ENCODE results near the gene ANGPTL4. TPM values are rescaled to one million over a fixed set of nuclear protein-coding genes. Genes with fewer than 3 reads are reported as not detected.

The ANGPTL4 gene
- total and polyA plus RNA-seq, 2 donors (not counting 1 experiment from before 2014, with no cell fraction given), result not detected

DNA sequence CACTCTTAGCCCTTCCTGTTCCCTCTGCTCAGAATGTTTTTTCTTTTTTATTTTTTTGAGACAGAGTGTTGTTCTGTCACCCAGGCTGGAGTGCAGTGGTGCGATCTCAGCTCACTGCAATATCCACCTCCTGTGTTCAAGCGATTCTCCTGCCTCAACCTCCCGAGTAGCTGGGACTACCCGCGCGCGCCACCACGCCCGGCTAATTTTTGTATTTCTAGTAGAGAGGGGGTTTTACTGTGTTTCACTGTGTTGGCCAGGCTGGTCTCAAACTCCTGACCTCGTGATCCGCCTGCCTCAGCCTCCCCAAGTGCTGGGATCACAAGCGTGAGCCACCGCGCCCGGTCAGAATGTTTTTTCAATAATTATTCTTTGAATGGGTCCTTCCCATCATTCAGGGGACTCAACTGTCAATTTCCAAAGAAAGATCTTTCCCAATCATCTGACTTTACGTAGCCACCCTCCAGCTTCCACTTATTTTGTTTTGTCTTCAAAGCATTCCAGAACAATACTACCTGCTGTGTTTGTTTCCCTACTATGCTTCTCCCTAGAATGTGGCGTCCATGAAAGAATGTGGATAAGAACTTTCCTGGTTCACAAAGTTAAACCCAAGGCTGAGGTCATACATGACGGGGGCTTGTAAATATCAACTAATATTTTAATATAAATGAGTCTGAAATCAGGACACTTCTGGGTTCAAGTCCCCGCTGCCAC is 44.0 kb upstream of the ANGPTL4 start:
- Mint-ChIP-seq H3K27ac (peak overlapping the region; percentile 91), H3K4me1 (peaks cover 42% of the 10 kb centered on the region), H3K9me3 (ENCODE audit: insufficient read depth) (no peaks in the 10 kb centered on the region), H3K27me3 (no peaks in the 10 kb centered on the region), H3K4me3 (peak overlapping the region; percentile 92)
- H3K4me3 ChIP-seq (ENCODE audit: control extremely low read depth in 1 of 5, extremely low read depth in 1 of 5, insufficient read depth in 1 of 5, low read depth in 2 of 5, low read length in 4 of 5), result peak overlapping the region in 4 of 5 experiments; percentile 80 to 99 (median 98)
- H3K27me3 ChIP-seq (replicated peaks in 1 of 4; ENCODE audit: control extremely low read depth in 1 of 4, control insufficient read depth in 3 of 4, insufficient read depth in 4 of 4, low read length in 3 of 4), result no peaks in the 10 kb centered on the region
- DNase-seq (no peak), ATAC-seq (ENCODE audit: low read depth) (no peak)
- H3K9me3 ChIP-seq (ENCODE audit: control extremely low read depth in 1 of 3, control insufficient read depth in 2 of 3, insufficient read depth in 1 of 3, low read length in 2 of 3), result no peaks in the 10 kb centered on the region
- peak overlapping the region; percentile 98 for H3K9ac ChIP-seq (ENCODE audit: low read length)
- peak overlapping the region in 1 of 2 donors; percentile 92 for H3K27ac ChIP-seq (ENCODE audit: low read length in 2 of 2)
- intact Hi-C loops (cut with micrococcal nuclease), result no loop called here
- peaks cover 18 to 37% of the 10 kb centered on the region in 2 donors for H3K4me1 ChIP-seq (ENCODE audit: control insufficient read depth in 2 of 2, insufficient read depth in 2 of 2, low read length in 2 of 2)
- H3K4me2 ChIP-seq (replicated peaks; ENCODE audit: low read depth, low read length, poor library complexity, severe bottlenecking), result peak overlapping the region; percentile 90
- H3K79me2 ChIP-seq (ENCODE audit: control insufficient read depth, insufficient read depth, low read length), result peaks cover 53% of the 10 kb centered on the region
- CTCF ChIA-PET, result interaction anchor here (0.9 to 1.9 kb wide), 7 partner anchors 9 to 186 kb away, joined by 3 to 8 read pairs (median 4); no protein-coding TSS in a partner anchor
- H4K20me1 ChIP-seq (ENCODE audit: control insufficient read depth, insufficient read depth, low read length, poor library complexity, severe bottlenecking), result peaks cover 13% of the 10 kb centered on the region
- H3K36me3 ChIP-seq (replicated peaks in 1 of 2; ENCODE audit: control extremely low read depth in 1 of 2, control insufficient read depth in 1 of 2, extremely low read depth in 1 of 2, insufficient read depth in 2 of 2, low read length in 1 of 2), result peaks cover 0 to 28% of the 10 kb centered on the region in 2 experiments
- WGBS (ENCODE audit: insufficient coverage), result 95% methylated on average over 15 of the region's 19 CpGs
- TF ChIP-seq, protein P1, sequence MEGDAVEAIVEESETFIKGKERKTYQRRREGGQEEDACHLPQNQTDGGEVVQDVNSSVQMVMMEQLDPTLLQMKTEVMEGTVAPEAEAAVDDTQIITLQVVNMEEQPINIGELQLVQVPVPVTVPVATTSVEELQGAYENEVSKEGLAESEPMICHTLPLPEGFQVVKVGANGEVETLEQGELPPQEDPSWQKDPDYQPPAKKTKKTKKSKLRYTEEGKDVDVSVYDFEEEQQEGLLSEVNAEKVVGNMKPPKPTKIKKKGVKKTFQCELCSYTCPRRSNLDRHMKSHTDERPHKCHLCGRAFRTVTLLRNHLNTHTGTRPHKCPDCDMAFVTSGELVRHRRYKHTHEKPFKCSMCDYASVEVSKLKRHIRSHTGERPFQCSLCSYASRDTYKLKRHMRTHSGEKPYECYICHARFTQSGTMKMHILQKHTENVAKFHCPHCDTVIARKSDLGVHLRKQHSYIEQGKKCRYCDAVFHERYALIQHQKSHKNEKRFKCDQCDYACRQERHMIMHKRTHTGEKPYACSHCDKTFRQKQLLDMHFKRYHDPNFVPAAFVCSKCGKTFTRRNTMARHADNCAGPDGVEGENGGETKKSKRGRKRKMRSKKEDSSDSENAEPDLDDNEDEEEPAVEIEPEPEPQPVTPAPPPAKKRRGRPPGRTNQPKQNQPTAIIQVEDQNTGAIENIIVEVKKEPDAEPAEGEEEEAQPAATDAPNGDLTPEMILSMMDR (IDR thresholded peaks at IDR 0.05), result no peak
- TF ChIP-seq EZH2 (IDR thresholded peaks at IDR 0.05; ENCODE audit: borderline replicate concordance, insufficient read depth, low read depth, low read length, poor library complexity, severe bottlenecking), result no peak
- peak overlapping the region; percentile 91 for H2AFZ ChIP-seq (ENCODE audit: insufficient read depth, low read depth, low read length, poor library complexity, severe bottlenecking)
- POLR2A ChIA-PET, result interaction anchor here (0.6 to 2.5 kb wide), 4 partner anchors 16 to 194 kb away, joined by 4 to 6 read pairs (median 5); partner anchors contain the start of gene ZNF414

All from B cell (primary cell).